HCT116 (cell line): ENCODE results near the gene PSMD2. TPM values are rescaled to one million over a fixed set of nuclear protein-coding genes. Genes with fewer than 3 reads are reported as not detected.

Experiments used
- ATAC-seq: fragments of 200-7000 bp; cut with Tn5 transposase; 2 replicates; pipeline ENCODE4 v1.9.1; 2020; ENCODE audit warnings: mild to moderate bottlenecking, moderate library complexity
- BruUV-seq: library from RNA; stranded (reverse); fragments of 400-500 nt; replicated peaks from 2 replicates; lab custom pipeline; 2021; lab: Mats Ljungman, UMichigan
- CTCF ChIA-PET: fragments of 300-600 bp; sonication (Branson Sonifier 250); formaldehyde crosslinking; loops from one replicate; lab custom pipeline; 2021; ENCODE audit warnings: antibody characterized with exemption; lab: Charles Lee
- POLR2A ChIA-PET: fragments of 300-600, 350-600 bp; sonication (Branson Sonifier 250); formaldehyde crosslinking; loops from one replicate; lab custom pipeline; 2021; ENCODE audit warnings: antibody characterized with exemption; lab: Charles Lee
- RAD21 ChIA-PET, 2 experiments: fragments of 300-600 bp; sonication (Branson Sonifier 250); formaldehyde crosslinking; loops; one replicate each; lab custom pipeline; 2023; ENCODE audit warnings: low total read pairs in 2 of 2; ENCODE audit not compliant: uncharacterized antibody in 2 of 2, unreplicated experiment in 2 of 2, low non-redundant PET in 1 of 2; lab: Charles Lee
- DNase-seq: peaks from one replicate; pipeline ENCODE4 v3.0.0-alpha.2; 2010; ENCODE audit warnings: low read depth, low spot score
- H2AFZ ChIP-seq: fragments of 200-600 bp; shearing (Covaris generic), sonication (generic); 2 replicates; pipeline ENCODE4 v1.6.1; 2017; ENCODE audit warnings: low read depth, mixed run types, mixed read lengths, antibody characterized with exemption, low read length; ENCODE audit not compliant: poor library complexity, severe bottlenecking
- H3K27ac ChIP-seq: 2 replicates; pipeline ENCODE4 v1.5.1; 2012; ENCODE audit warnings: low read depth, low read length
- H3K27me3 ChIP-seq: fragments of 200-600 bp; sonication (generic); 2 replicates; pipeline ENCODE4 v1.6.1; 2016; ENCODE audit warnings: mixed run types, low read length, mixed read lengths; ENCODE audit not compliant: insufficient read depth
- H3K36me3 ChIP-seq, 2 experiments: fragments of 200-500 bp in 1 of 2; fragments of 200-600 bp in 1 of 2; sonication (Bioruptor generic) in 1 of 2; sonication (generic) in 1 of 2; 2 replicates each; pipeline versions ENCODE4 v1.5.1 to v1.6.1; 2014 to 2016; ENCODE audit warnings: low read length in 2 of 2, inconsistent platforms in 1 of 2, mixed read lengths in 1 of 2, mixed run types in 1 of 2; ENCODE audit not compliant: insufficient read depth in 2 of 2, control insufficient read depth in 1 of 2
- H3K4me1 ChIP-seq, 2 experiments: fragments of 200-600 bp in 1 of 2; sonication (generic) in 1 of 2; 2 replicates each; pipeline versions ENCODE4 v1.5.1 to v1.6.1; 2012 to 2017; ENCODE audit warnings: low read length in 2 of 2, inconsistent platforms in 1 of 2, mild to moderate bottlenecking in 1 of 2, mixed read lengths in 1 of 2, mixed run types in 1 of 2, moderate library complexity in 1 of 2; ENCODE audit not compliant: insufficient read depth in 2 of 2, control insufficient read depth in 1 of 2
- H3K4me2 ChIP-seq: fragments of 200-600 bp; sonication (generic); 2 replicates; pipeline ENCODE4 v1.6.1; 2017; ENCODE audit warnings: mixed run types, low read length, mixed read lengths
- H3K4me3 ChIP-seq, 2 experiments: fragments of 200-600 bp in 1 of 2; sonication (generic) in 1 of 2; replicated peaks in 1 of 2; 2 replicates each; pipeline ENCODE4 v1.5.1; 2011 to 2016; ENCODE audit warnings: low read length in 2 of 2, control low read depth in 1 of 2, low read depth in 1 of 2, mild to moderate bottlenecking in 1 of 2, mixed read lengths in 1 of 2, mixed run types in 1 of 2
- H3K79me2 ChIP-seq: fragments of 200-600 bp; sonication (generic); 2 replicates; pipeline ENCODE4 v1.6.1; 2017; ENCODE audit warnings: mild to moderate bottlenecking, mixed run types, low read length, moderate library complexity, mixed read lengths; ENCODE audit not compliant: insufficient read depth
- H3K9ac ChIP-seq: fragments of 200-600 bp; sonication (generic); 2 replicates; pipeline ENCODE4 v1.6.1; 2016; ENCODE audit warnings: low read length, mixed read lengths
- H3K9me2 ChIP-seq: fragments of 200-600 bp; sonication (generic), shearing (Covaris generic); 2 replicates; pipeline ENCODE4 v1.6.1; 2017; ENCODE audit warnings: mixed run types, mild to moderate bottlenecking, moderate library complexity; ENCODE audit not compliant: insufficient read depth
- H3K9me3 ChIP-seq, 2 experiments: fragments of 200-500 bp in 1 of 2; fragments of 200-600 bp in 1 of 2; sonication (Bioruptor generic) in 1 of 2; sonication (generic) in 1 of 2; 2 replicates each; pipeline ENCODE4 v1.6.1; 2014 to 2017; ENCODE audit warnings: low read length in 2 of 2, mixed read lengths in 2 of 2, inconsistent platforms in 1 of 2, low read depth in 1 of 2, mild to moderate bottlenecking in 1 of 2, mixed run types in 1 of 2, moderate library complexity in 1 of 2; ENCODE audit not compliant: control insufficient read depth in 1 of 2, insufficient read depth in 1 of 2
- H4K20me1 ChIP-seq: fragments of 200-600 bp; sonication (generic), shearing (Covaris generic); 2 replicates; pipeline ENCODE4 v1.6.1; 2017; ENCODE audit warnings: mixed run types, mild to moderate bottlenecking, moderate library complexity; ENCODE audit not compliant: insufficient read depth
- EZH2phosphoT487 ChIP-seq: fragments of 200-600 bp; IDR thresholded peaks from 2 replicates; pipeline ENCODE4 v1.6.1; 2018; ENCODE audit warnings: antibody characterized with exemption, borderline replicate concordance
- FOSL1 ChIP-seq: IDR thresholded peaks from 2 replicates; pipeline ENCODE4 v1.6.1; 2012; ENCODE audit warnings: low read depth
- POLR2AphosphoS5 ChIP-seq: IDR thresholded peaks from 2 replicates; pipeline ENCODE4 v1.6.1; 2011; ENCODE audit warnings: mild to moderate bottlenecking, low read depth, low read length, moderate library complexity
- SIN3A ChIP-seq: IDR thresholded peaks from 2 replicates; pipeline ENCODE4 v1.6.1; 2012; ENCODE audit warnings: low read depth
- YY1 ChIP-seq: IDR thresholded peaks from 2 replicates; pipeline ENCODE4 v1.6.1; 2011; ENCODE audit warnings: low read length, low read depth, moderate library complexity, mild to moderate bottlenecking; ENCODE audit not compliant: insufficient replicate concordance; ENCODE audit errors: extremely low read depth
- intact Hi-C: fragments of 100-400 bp; cut with micrococcal nuclease; formaldehyde crosslinking; loops from 2 replicates; pipeline ENCODE4 v1.10.0; 2022
- total RNA-seq: library from RNA; stranded (reverse); gene quantifications from one replicate; pipeline ENCODE4 v1.2.1, GENCODE V29; 2021; ENCODE audit not compliant: unreplicated experiment
- TF ChIP-seq, protein P1 (sequence below): IDR thresholded peaks from 2 replicates; pipeline ENCODE4 v1.6.1; 2012; ENCODE audit warnings: low read depth
- TF ChIP-seq, protein P2 (sequence below): IDR thresholded peaks from 2 replicates; pipeline ENCODE4 v1.6.1; 2012
- TF ChIP-seq, protein P3 (sequence below), 3 experiments: fragments of 200-600 bp in 1 of 3; sonication (generic) in 1 of 3; IDR thresholded peaks in 2 of 3; conservative IDR thresholded peaks in 1 of 3; 2 replicates each; pipeline ENCODE4 v1.5.1; 2012 to 2017; ENCODE audit warnings: low read depth in 2 of 3, low read length in 2 of 3, antibody characterized with exemption in 1 of 3, borderline replicate concordance in 1 of 3, control low read depth in 1 of 3, mild to moderate bottlenecking in 1 of 3, mixed read lengths in 1 of 3, mixed run types in 1 of 3, moderate library complexity in 1 of 3; ENCODE audit not compliant: insufficient read depth in 1 of 3

PSMD2 gene
- total RNA-seq, 1 experiment from 2014 or later = 402 TPM

DNA sequence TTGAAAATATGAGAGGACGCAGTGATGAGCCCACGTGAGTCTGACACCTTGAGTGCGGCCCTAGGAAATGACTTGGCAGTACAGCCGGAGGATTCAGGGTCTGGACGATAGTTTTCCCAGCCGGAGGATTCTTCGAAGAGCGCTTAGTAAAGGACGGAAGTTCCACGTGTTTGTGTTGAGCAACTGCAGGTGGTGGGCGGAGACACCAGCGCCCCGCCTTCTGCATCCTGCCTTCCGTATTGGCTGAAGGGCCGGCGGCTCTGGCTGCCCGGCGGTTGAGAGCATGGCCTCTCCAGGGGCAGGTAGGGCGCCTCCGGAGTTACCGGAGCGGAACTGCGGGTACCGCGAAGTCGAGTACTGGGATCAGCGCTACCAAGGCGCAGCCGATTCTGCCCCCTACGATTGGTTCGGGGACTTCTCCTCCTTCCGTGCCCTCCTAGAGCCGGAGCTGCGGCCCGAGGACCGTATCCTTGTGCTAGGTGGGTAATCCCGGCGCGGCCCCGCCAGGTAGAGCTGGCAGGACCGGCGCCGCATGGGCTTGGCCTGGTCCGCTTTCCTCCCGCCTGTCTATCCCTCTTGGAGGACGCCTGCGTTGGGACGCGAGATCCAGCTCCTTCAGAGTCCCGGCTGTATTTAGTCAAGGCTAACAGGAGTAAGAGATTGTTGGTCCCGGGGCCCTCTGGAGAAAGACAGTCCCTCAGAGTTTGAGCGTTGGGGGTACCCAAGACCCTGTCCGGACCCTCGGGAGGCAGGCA, 49.5 kb upstream of the PSMD2 start, which contains the start of gene EEF1AKMT4 (continued):
- TF ChIP-seq YY1 = peak; percentile 84
- TF ChIP-seq, protein P1, sequence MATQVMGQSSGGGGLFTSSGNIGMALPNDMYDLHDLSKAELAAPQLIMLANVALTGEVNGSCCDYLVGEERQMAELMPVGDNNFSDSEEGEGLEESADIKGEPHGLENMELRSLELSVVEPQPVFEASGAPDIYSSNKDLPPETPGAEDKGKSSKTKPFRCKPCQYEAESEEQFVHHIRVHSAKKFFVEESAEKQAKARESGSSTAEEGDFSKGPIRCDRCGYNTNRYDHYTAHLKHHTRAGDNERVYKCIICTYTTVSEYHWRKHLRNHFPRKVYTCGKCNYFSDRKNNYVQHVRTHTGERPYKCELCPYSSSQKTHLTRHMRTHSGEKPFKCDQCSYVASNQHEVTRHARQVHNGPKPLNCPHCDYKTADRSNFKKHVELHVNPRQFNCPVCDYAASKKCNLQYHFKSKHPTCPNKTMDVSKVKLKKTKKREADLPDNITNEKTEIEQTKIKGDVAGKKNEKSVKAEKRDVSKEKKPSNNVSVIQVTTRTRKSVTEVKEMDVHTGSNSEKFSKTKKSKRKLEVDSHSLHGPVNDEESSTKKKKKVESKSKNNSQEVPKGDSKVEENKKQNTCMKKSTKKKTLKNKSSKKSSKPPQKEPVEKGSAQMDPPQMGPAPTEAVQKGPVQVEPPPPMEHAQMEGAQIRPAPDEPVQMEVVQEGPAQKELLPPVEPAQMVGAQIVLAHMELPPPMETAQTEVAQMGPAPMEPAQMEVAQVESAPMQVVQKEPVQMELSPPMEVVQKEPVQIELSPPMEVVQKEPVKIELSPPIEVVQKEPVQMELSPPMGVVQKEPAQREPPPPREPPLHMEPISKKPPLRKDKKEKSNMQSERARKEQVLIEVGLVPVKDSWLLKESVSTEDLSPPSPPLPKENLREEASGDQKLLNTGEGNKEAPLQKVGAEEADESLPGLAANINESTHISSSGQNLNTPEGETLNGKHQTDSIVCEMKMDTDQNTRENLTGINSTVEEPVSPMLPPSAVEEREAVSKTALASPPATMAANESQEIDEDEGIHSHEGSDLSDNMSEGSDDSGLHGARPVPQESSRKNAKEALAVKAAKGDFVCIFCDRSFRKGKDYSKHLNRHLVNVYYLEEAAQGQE = no peak
- TF ChIP-seq EZH2phosphoT487 = no peak
- TF ChIP-seq, protein P2, sequence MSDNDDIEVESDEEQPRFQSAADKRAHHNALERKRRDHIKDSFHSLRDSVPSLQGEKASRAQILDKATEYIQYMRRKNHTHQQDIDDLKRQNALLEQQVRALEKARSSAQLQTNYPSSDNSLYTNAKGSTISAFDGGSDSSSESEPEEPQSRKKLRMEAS = no peak

DNA sequence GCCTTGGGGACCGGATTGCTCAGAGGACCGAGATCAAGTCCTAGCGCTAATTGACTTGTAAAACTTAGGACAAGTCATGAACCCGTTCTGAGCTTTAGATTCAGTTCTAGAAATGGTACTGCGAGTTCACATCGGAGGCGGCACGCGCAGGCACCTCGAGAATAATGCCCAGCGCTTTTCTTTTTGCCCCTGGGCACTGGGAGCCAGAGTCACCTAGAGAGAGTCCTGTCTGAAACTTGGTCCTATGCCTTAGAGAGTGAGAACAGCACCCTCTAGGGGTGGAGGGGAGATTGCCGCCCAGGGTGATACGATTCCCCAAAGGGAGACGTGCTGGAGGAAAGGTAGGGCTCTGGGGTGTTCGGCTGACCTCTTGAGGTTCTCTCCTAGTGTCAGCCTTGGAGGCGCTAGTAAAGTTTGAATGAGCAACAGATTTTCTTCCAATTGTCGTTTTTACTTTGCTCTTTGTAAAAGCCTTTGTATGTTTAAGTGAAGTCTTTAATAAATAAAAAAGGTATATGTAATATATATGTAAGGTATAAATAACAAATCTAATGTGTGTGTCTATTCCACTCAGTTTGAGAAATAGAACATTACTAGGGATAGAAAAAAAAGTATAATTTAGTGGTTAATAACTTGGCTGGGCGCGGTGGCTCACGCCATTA, 48.7 kb upstream of the PSMD2 start:
- ChIA-PET RAD21 (no interaction called here), POLR2A (no interaction called here), CTCF (interaction anchor here (0.7 to 1.1 kb wide), 8 partner anchors 10 to 355 kb away, joined by 3 to 7 read pairs (median 4); no protein-coding TSS in a partner anchor)
- H3K27me3 ChIP-seq = no peaks in the 10 kb centered on the region
- no peaks in the 10 kb centered on the region for H3K9me3 ChIP-seq
- H3K9me2 ChIP-seq = no peaks in the 10 kb centered on the region
- H4K20me1 ChIP-seq = no peaks in the 10 kb centered on the region
- H2AFZ ChIP-seq = peak overlapping the region; percentile 8
- peak overlapping the region; percentile 99 for H3K9ac ChIP-seq
- peak overlapping the region; percentile 99 for H3K4me2 ChIP-seq
- TF ChIP-seq, protein P3, sequence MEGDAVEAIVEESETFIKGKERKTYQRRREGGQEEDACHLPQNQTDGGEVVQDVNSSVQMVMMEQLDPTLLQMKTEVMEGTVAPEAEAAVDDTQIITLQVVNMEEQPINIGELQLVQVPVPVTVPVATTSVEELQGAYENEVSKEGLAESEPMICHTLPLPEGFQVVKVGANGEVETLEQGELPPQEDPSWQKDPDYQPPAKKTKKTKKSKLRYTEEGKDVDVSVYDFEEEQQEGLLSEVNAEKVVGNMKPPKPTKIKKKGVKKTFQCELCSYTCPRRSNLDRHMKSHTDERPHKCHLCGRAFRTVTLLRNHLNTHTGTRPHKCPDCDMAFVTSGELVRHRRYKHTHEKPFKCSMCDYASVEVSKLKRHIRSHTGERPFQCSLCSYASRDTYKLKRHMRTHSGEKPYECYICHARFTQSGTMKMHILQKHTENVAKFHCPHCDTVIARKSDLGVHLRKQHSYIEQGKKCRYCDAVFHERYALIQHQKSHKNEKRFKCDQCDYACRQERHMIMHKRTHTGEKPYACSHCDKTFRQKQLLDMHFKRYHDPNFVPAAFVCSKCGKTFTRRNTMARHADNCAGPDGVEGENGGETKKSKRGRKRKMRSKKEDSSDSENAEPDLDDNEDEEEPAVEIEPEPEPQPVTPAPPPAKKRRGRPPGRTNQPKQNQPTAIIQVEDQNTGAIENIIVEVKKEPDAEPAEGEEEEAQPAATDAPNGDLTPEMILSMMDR (IDR thresholded peaks at IDR 0.05 in 2 of 3, conservative IDR thresholded peaks at IDR 0.05 in 1 of 3; ENCODE audit: borderline replicate concordance in 1 of 3, insufficient read depth in 1 of 3, low read depth in 2 of 3, low read length in 2 of 3) = peak in 2 of 3 experiments; percentile 96 to 98; a peak in 4 of 6 replicates
- TF ChIP-seq SIN3A (no peak), FOSL1 (no peak), YY1 (peak; percentile 58), POLR2AphosphoS5 (peak; percentile 64)
- TF ChIP-seq, all 23 proteins: peak for 3
- Histone ChIP-seq H3K4me3 (peak overlapping the region; percentile 89 to 100), H3K4me1 (peaks cover 3 to 9% of the 10 kb centered on the region in 2 experiments; a peak in 2 of 4 replicates), H3K79me2 (peaks cover 58% of the 10 kb centered on the region), H3K36me3 (peaks cover 0 to 9% of the 10 kb centered on the region in 2 experiments; a peak in 1 of 4 replicates), H3K27ac (peak overlapping the region; percentile 82)
- peak; percentile 91 for DNase-seq
- BruUV-seq = no TSS peak
- ATAC-seq = peak; percentile 76
- intact Hi-C loops = loop anchor here (1.0 kb wide), 1 partner anchor 34 kb away; no protein-coding TSS in a partner anchor
